Stimulated activated CD8-positive, alpha-beta memory T cell treated with anti-CD3 and anti-CD28 coated beads, Interleukin-2, amount 100 ng/mL, for 1 hour (primary cell): ENCODE results near the gene ULBP2.
"Not testable (repeated sequence)": the region's sequence is repeated elsewhere in the genome, so short reads cannot be mapped to it uniquely, and the experiment has no call there.

Source experiments
- DNase-seq, 2 donors: peaks; one replicate each; pipeline ENCODE4 v3.0.0-alpha.2; 2020; ENCODE audit warnings: low read depth in 2 of 2

Gene ULBP2

GRCh38 chr6:149941583-149942460 lies at the start of gene ULBP2:
TSS of gene ULBP2 (plus strand) at chr6:149942014. CDS start at chr6:149942073, 59 bp downstream.
- peak; percentile 78 to 82 for DNase-seq

DNA sequence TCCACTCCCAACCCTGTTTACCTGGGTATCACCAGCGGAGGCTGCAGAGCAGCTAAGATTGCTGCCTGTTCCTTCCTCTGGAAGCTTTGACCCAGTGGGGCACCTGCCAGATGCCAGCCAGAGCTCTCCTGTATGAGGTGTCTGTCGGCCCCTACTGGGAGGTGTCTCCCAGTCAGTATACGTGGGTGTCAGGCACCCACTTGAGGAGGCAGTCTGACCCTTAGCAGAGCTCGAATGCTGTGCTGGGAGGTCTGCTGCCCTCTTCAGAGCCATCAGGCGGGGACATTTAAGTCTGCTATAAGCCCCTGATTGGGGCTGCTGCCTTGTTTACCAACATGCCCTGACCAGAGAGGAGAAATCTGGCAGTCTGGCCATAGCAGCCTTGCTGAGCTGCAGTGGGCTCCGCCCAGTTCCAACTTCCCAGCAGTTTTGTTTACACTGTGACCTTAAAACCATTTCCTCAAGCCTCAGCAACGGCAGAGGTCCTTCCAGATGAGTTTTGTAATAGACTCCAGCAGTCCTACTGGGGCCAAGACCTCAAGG lies 46.7 kb upstream of the ULBP2 start:
- DNase-seq, result no peak

GRCh38 chr6:149895833-149896271 lies 46.0 kb upstream of the ULBP2 start:
- peak in 1 of 2 donors; percentile 5 for DNase-seq

DNA sequence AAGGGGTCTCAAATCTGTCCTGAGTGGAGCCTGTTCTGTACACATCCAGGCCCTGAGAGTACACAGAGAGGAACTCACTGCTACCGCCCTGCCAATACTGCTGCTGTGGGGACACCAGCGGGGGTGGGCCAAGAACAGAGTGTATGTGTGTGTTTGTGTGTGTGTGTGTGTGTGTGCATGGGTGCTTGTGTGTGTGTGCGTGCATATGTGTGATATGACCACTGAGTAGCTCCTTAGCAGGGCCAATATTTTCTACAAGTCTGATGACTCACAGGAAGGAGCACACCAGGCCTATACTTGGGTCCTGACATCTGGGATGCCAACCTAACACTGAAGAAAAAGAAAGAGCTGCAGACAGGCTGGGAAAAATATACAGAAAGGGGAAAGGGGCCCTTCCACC lies 45.3 kb upstream of the ULBP2 start:
- DNase-seq, result no peak

DNA sequence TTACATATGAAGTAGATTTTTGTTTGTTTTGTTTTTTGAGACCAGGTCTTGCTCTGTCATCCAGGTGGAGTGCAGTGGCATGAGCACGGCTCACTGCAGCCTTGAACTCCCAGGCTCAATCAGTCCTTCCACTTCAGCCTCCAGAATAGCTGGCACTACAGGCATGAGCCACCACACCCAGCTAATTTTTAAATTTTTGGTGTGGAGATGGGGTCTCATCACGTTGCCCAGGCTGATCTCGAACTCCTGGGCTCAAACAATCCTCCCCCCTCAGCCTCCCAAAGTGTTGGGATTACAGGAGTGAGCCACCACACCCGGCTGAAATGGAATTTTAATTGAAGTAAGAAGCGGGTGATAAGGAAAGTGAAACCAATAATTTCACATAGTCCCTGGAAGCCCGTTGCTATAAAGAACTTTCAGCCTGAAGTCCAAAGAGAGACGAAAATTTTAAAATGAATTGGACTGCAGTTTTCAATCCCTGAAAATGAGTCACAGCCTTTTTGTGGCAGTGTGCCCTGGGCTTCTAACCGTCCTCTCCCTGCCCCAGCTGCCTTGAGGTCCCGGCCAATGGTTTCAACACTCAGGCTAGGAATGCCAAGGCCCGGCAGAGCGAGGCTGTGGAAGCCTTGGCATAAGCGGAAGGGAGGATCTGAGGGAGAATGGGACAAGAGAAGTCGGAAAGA lies 44.7 kb upstream of the ULBP2 start:
- DNase-seq, result no peak

DNA sequence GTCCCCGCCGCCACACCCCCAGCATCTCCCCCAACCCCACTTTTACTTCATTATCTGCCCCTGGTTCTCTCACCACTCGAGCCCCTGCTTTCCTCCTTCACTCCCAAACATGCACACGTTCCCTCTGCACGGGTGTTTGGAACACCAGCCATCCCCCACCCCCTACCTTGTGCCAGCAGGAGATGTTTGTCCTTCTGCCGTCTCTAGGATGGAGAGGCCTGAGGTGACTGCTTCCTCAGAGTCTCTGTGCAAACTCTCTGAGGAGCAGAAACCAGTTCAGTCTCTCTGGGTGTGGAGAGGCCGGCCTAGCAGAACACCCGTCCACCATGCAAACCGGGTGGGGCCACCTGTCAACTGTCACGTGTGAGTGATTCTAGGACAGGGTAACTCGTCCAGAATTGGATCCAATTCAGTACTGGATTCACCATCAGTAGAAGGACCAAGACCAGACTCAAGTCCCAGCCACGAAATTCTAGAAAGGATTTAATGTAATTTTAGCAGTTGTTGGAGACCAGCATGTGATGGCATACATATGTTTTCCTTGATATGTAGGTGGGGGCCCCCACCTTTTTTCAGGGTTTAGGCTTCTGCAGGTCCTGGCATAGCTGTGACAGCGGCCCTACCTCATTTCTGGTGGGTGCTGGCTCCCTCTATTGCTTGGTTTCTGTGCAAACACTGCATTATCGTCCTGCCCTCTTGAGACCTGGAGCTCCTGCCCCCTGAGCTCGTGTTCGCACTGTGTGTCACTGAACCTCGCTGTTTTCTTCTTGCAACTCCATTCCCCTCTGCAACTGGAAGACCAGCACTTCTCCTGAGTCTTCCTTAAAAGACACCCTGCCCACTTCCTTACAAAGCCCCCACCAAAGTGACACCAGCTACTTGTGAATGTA lies 43.7 kb upstream of the ULBP2 start, which contains the start of gene RAET1E:
TSS of gene RAET1E (minus strand) at position 259 of the 890 bp plus-strand sequence. CDS start 7,212 bp downstream, outside the sequence.
- no peak for DNase-seq

DNA sequence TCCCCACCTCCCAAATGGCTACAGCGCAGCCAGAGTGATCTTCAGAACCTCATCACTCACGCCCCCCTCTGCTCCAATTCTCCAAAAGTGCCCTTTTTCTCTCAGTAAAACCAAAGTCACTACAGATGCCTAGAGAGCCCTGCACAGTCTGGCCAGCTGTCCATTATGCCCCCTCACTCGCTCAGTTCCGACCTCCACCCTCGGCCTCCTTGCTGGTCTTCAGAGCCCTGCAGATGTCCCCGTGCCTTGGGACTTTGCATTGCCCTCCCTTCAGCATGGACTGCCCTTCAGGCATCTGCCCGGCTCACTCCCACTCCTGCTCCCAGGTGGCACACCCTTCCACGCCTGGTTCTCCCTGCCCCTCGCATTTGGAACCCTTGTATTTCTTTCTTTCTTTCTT lies 42.8 kb upstream of the ULBP2 start:
- DNase-seq, result no peak

DNA sequence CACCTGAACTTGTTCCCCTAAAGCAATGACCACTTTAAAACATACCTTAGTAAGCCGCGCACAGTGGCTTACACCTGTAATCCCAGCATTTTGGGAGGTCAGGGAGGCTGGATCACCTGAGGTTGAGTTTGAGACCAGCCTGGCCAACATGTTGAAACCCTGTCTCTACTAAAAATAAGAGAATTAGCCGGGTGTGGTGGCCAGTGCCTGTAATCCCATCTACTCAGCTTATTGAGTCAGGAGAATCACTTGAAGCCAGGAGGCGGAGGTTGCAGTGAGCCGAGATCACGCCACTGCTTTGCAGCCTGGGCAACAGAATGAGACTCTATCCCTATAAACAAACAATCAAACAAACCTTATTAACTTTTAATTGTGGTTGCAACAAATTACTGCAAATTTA lies 42.3 kb upstream of the ULBP2 start:
- no peak for DNase-seq

DNA sequence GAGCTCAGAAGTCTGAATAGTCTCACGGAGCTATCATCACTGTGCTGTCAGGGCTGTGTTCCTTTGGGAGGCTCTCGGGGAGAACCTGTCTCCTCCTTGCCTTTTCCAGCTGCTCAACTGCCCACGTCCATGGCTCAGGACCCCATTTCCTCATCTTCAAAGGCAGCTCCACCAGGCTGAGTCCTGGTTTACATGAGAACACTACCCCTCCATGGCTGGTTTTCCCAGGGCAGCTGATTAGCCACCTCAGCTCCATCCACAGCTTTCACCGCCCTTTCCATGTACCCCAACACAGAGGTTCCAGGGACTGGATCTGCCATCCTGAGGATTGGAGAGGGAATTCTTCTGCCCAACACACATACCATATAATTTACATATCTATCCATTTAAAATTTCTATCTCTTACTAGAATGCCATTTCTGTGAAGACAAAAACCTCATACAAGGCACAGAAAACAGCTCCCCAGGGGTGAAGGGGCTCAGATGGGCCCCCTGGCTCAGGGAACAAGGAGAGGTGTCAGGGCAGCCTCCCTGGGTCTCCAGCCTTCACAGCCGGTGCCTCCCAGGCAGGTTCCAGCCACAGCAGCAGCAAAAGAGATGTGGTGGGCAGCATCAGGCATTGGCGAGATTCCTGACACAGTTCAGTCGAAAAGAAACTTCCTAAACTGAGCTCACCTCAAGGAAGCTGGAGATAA lies 41.7 kb upstream of the ULBP2 start:
- no peak for DNase-seq

- no peak for DNase-seq
Observed at GRCh38 chr6:149900620-149901443, 41.0 kb upstream of the ULBP2 start.

DNA sequence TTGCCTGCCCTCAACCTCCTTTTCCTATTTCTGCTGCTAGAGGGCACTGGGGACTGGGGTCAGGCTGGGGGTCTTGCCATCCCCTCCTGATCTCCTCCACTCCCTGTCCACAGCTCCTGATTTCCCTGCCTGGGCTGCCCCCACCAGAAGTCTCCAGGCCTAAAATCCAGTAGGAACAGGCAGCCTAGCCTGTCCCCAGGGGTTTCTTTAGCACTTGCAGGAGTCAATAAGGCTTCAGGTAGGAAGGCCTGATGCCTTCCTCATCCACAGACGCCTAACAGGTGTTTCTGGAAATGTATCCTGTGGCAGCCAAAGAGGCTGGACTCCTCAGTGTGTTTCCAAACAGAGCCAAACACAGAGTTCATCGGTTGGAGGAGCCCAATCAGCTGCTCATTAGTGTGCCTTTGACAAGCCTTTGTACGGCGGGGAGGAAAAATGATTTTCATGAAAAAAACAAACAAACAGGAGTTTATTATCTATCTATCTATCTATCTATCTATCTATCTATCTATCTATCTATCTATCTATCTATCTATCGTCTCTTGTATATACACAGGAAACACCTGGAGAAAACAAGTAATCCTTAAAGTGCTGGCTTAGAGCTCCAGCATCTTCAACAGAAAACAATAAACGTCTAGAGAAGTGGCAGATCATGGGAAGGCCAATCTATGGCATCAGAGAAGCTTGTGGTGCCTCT lies 40.2 kb upstream of the ULBP2 start:
- no peak for DNase-seq

GRCh38 chr6:149903938-149904611 lies 37.7 kb upstream of the ULBP2 start:
- no peak for DNase-seq

GRCh38 chr6:149904661-149905370 lies 37.0 kb upstream of the ULBP2 start:
- DNase-seq, result no peak

- DNase-seq, result no peak
Observed at GRCh38 chr6:149905371-149905910, 36.4 kb upstream of the ULBP2 start.

DNA sequence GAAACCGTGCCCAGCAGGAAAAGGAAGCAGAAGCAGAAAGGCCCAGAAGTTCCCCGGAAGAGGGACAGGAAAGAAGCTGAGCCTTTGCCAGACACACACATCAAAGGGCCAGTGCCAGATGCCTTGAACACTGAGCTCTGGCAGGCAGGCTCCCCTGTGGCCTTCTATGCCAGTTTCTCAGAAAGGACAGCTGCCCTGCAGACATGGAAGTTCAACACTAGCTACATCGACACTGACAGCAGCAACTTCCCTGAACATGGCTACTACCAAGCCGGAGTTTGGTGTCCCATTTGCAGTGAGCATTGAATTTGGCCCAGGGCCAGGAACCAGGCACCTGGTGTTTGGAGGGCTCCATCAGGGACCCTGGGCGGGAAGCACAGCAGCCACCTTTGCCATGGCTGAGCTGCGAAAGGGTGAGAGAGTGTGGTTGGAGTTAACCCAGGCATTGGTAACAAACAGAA lies 35.9 kb upstream of the ULBP2 start:
- no peak for DNase-seq

- no peak for DNase-seq
Observed at GRCh38 chr6:149906405-149906804, 35.4 kb upstream of the ULBP2 start.

GRCh38 chr6:149907317-149907716 lies 34.5 kb upstream of the ULBP2 start:
- DNase-seq, result no peak

DNA sequence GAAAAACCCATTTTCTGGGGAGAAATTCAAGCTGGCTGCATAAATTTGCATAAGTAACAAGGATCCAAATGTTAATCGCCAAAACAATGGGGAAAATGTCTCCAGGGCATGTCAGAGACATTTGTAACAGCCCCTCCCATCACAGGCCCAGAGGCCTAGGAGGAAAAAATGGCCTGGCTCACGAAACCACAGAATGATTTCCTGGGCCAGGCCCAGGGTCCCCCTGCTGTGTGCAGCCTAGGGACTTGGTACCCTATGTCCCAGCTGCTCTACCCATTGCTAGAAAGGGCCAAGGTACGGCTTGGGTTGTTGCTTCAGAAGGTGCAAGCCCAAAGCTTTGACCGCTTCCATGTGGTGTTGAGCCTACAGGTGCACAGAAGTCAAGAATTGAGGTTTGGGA lies 33.3 kb upstream of the ULBP2 start:
- not testable (repeated sequence) for DNase-seq
